Aortic smooth muscle cell (primary cell): ENCODE results near the gene FAAP20. TPM values are rescaled to one million over a fixed set of nuclear protein-coding genes. Genes with fewer than 3 reads are reported as not detected.

Source experiments
- total RNA-seq: library from RNA; depleted of rRNA; stranded (reverse); fragments of >200 nt; gene quantifications from 2 replicates; pipeline ENCODE4 v1.2.3, GENCODE V29; 2014

Gene FAAP20, protein sequence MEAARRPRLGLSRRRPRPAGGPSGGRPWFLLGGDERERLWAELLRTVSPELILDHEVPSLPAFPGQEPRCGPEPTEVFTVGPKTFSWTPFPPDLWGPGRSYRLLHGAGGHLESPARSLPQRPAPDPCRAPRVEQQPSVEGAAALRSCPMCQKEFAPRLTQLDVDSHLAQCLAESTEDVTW
- 15.4 and 16.9 TPM in 2 replicates for total RNA-seq

DNA sequence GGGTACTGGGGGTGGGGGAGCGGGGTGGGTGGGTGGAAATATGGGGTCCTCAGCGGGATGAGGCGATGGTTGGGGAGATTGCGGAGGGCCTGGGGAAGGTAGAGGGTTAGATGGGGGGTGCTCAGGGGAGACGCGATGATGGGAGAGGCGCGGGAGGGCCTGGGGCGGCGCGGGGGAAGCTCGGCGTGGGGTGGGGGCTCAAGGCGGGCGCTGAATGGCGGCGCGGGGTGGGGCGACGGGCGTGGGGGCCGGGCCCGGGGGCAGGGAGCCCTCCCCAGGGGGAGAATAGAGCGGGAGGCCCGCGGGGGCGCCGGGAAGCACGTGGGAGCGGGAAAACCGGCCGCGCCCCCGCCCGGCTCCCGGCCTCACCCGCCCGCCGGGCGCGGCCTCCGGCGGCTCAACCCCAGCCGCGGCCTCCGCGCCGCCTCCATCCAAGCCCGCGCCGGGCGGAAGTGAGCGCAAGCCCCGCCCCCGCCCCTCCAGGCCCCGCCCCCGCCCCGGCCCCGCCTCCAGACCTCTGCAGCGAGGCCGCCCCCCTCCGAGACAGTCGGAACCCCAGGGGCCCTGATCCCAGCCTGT lies at the start of gene FAAP20:
Gene FAAP20 (minus strand): TSS at position 454 of the 579 bp plus-strand sequence. CDS start 23 bp downstream, at position 431.

DNA sequence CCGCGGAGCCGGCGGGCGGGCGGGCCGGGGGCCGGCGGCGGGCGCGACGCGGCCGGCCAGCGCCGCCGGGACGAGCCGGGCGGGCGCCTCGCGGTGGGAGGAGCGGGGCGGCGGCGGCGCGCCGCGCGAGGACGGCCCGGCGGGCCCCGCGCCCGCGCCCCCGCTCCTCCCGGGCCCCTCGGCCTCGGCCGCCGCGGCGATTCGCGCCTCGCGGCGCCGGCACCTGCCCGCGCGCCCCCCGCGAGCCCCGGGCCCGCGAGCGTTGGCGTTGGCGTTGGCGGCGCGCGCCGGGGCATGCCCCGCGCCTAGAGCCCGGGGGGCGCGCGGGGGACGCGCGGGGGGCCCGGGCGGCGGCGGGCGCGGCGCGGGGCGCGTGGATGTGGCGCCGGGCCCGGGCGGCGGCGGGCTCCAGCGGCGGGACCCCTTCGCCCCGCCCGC lies 33.6 kb upstream of the FAAP20 start, which contains the start of gene SKI:
Gene SKI (plus strand): TSS at position 163 of the 438 bp plus-strand sequence. CDS start 448 bp downstream, outside the sequence.

Other genes starting within 250 kb of the FAAP20 start
- gene CFAP74, start 191.0 kb downstream of the FAAP20 start, total RNA-seq: not detected in 2 replicates
- gene GABRD, start 175.4 kb downstream of the FAAP20 start, total RNA-seq: not detected in 2 replicates
- gene PRKCZ, start 144.4 kb downstream of the FAAP20 start, total RNA-seq: 1.1 and 2.2 TPM in 2 replicates
- gene SKI, start 33.5 kb upstream of the FAAP20 start, total RNA-seq: 27.0 and 29.8 TPM in 2 replicates
- gene MORN1, start 196.8 kb upstream of the FAAP20 start, total RNA-seq: 6.2 and 7.5 TPM in 2 replicates
- gene RER1, start 197.1 kb upstream of the FAAP20 start, total RNA-seq: 94.7 and 122 TPM in 2 replicates
- gene PEX10, start 217.8 kb upstream of the FAAP20 start, total RNA-seq: 28.4 and 28.8 TPM in 2 replicates